ENCODE data around the gene LGALS16.
A peak's percentile ranks its signal among the peaks of the same experiment; 100 is the strongest.
"Not testable (repeated sequence)": the region's sequence is repeated elsewhere in the genome, so short reads cannot be mapped to it uniquely, and the experiment has no call there.

LGALS16 gene

GRCh38 chr19:39676004-39676403 lies 20.3 kb downstream of the LGALS16 start:
- FAIRE-seq (peak; percentile 8), DNase-seq (ENCODE audit: insufficient read length, low spot score) (no peak)

GRCh38 chr19:39677961-39678889 lies 22.5 kb downstream of the LGALS16 start:
- FAIRE-seq (peak; percentile 56), DNase-seq (ENCODE audit: insufficient read length, low spot score) (no peak)

- DNase-seq (ENCODE audit: insufficient read length, low spot score) (peak; percentile 18), FAIRE-seq (peak; percentile 96)
These were observed 23.5 kb downstream of the LGALS16 start for GRCh38 chr19:39679056-39679790.

- no peak for DNase-seq (ENCODE audit: insufficient read length, low spot score)
- FAIRE-seq, result no peak
These were observed 24.1 kb downstream of the LGALS16 start for GRCh38 chr19:39679791-39680168.

- FAIRE-seq (peak; percentile 71), DNase-seq (ENCODE audit: insufficient read length, low spot score) (no peak)
These were observed 24.9 kb downstream of the LGALS16 start for GRCh38 chr19:39680593-39680992.

GRCh38 chr19:39681416-39681815 lies 25.7 kb downstream of the LGALS16 start:
- DNase-seq (ENCODE audit: insufficient read length, low spot score) (no peak), FAIRE-seq (no peak)

- DNase-seq (ENCODE audit: insufficient read length, low spot score) (no peak), FAIRE-seq (no peak)
These were observed 28.6 kb downstream of the LGALS16 start for GRCh38 chr19:39684267-39684666.

- FAIRE-seq (no peak), DNase-seq (ENCODE audit: insufficient read length, low spot score) (no peak)
These were observed 31.0 kb downstream of the LGALS16 start for GRCh38 chr19:39686739-39687138.

- not testable (repeated sequence) for DNase-seq (ENCODE audit: insufficient read length, low spot score); FAIRE-seq
These were observed 32.9 kb downstream of the LGALS16 start for GRCh38 chr19:39688637-39689036.

- no peak for DNase-seq (ENCODE audit: insufficient read length, low spot score)
- FAIRE-seq, result no peak
These were observed 36.5 kb downstream of the LGALS16 start for GRCh38 chr19:39692166-39692565.

- no peak for FAIRE-seq
- no peak for DNase-seq (ENCODE audit: insufficient read length, low spot score)
These were observed 37.1 kb downstream of the LGALS16 start for GRCh38 chr19:39692822-39693221.

- DNase-seq (ENCODE audit: insufficient read length, low spot score) (no peak), FAIRE-seq (no peak)
These were observed 40.0 kb downstream of the LGALS16 start for GRCh38 chr19:39695759-39696158.

GRCh38 chr19:39696387-39696786 lies 40.7 kb downstream of the LGALS16 start:
- FAIRE-seq, result no peak
- DNase-seq (ENCODE audit: insufficient read length, low spot score), result no peak

- FAIRE-seq, result no peak
- no peak for DNase-seq (ENCODE audit: insufficient read length, low spot score)
These were observed 42.8 kb downstream of the LGALS16 start for GRCh38 chr19:39698535-39698934.

- DNase-seq (ENCODE audit: insufficient read length, low spot score), result no peak
- FAIRE-seq, result peak; percentile 64
These were observed 45.6 kb downstream of the LGALS16 start for GRCh38 chr19:39701291-39701690.

- FAIRE-seq (peak; percentile 79), DNase-seq (ENCODE audit: insufficient read length, low spot score) (no peak)
These were observed 48.7 kb downstream of the LGALS16 start, which contains the start of gene LGALS14 for GRCh38 chr19:39704181-39705044. TSS of gene LGALS14 (plus strand) at chr19:39704481. CDS start at chr19:39704529, 48 bp downstream.

- FAIRE-seq, result no peak
These were observed 50.0 kb downstream of the LGALS16 start for GRCh38 chr19:39705578-39706188.

GRCh38 chr19:39708594-39708993 lies 52.9 kb downstream of the LGALS16 start:
- DNase-seq (ENCODE audit: insufficient read length, low spot score) (no peak), FAIRE-seq (peak; percentile 49)

More at GRCh38 chr19:39705578-39706188, 50.0 kb downstream of the LGALS16 start:
- DNase-seq (ENCODE audit: insufficient read length, low spot score), result no peak

- no peak for FAIRE-seq
- no peak for DNase-seq (ENCODE audit: insufficient read length, low spot score)
These were observed 53.5 kb downstream of the LGALS16 start for GRCh38 chr19:39709026-39709872.
